Inferior parietal cortex (tissue), 1 donor: ENCODE results near the gene ZC3H10.
"Not testable (repeated sequence)": the region's sequence is repeated elsewhere in the genome, so short reads cannot be mapped to it uniquely, and the experiment has no call there.

Source experiments
- DNase-seq: peaks from one replicate; pipeline ENCODE4 v3.0.0-alpha.2; 2016; ENCODE audit errors: extremely low spot score

The ZC3H10 gene

GRCh38 chr12:56117778-56118687 is at the start of gene ZC3H10:
Gene ZC3H10, plus strand, starts transcription at chr12:56118266. Its CDS starts 2,297 bp downstream, at chr12:56120563.
- DNase-seq: peak; percentile 99

GRCh38 chr12:56071648-56072047 is 46.4 kb upstream of the ZC3H10 start:
- no peak for DNase-seq

GRCh38 chr12:56074396-56074795 is 43.7 kb upstream of the ZC3H10 start:
- DNase-seq: no peak

- not testable (repeated sequence) for DNase-seq
Measured at GRCh38 chr12:56077966-56078365, 40.1 kb upstream of the ZC3H10 start.

DNA sequence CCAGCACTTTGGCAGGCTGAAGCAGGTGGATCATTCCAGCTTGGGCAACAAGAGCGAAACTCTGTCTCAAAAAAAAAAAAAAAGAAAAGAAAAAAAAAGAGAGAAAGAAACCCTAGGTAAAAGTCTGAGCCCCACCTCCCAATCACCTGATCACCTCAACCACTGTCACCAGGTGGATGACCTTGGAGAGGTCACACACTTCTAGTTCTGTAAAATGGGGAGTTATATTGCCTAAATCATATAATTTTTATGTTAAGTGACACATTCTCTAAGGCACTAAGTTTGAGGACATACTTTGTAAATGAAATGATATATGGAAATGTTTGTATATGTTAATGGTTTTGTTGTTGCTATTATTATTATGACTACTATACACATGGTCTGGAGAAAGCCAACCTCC is 39.6 kb upstream of the ZC3H10 start:
- DNase-seq: no peak

GRCh38 chr12:56078931-56079722 is 38.9 kb upstream of the ZC3H10 start:
- peak; percentile 66 for DNase-seq

DNA sequence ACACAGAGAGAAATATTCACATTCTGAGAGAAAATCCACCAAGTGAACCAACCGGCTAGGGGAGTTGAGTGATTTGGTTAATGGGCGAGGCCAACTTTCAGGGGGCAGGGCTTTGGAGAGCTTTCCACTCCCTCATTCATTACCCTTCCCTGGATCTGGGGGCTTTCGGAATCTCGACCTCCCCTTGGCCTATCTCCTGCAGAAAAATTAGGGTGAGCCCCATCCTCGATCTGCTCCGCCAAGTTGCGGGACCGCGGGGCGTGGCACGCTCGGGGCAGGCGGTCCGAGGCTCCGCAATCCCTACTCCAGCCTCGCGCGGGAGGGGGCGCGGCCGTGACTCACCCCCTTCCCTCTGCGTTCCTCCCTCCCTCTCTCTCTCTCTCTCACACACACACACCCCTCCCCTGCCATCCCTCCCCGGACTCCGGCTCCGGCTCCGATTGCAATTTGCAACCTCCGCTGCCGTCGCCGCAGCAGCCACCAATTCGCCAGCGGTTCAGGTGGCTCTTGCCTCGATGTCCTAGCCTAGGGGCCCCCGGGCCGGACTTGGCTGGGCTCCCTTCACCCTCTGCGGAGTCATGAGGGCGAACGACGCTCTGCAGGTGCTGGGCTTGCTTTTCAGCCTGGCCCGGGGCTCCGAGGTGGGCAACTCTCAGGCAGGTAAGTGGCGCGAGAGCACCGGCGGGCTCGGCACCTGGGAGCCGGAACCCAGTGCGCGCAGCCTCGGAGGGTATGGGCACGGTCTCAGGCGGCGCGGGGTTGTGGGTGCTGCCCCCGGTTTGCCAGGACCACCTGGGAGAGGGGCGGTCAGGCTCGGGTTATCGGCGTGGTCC is 38.1 kb upstream of the ZC3H10 start, which contains the start of gene ERBB3:
ERBB3 (plus strand) TSS at position 443 of the 833 bp plus-strand sequence; CDS start at position 579, 136 bp downstream.
- peak; percentile 53 for DNase-seq

- no peak for DNase-seq
Measured at GRCh38 chr12:56080556-56081138, 37.4 kb upstream of the ZC3H10 start.

DNA sequence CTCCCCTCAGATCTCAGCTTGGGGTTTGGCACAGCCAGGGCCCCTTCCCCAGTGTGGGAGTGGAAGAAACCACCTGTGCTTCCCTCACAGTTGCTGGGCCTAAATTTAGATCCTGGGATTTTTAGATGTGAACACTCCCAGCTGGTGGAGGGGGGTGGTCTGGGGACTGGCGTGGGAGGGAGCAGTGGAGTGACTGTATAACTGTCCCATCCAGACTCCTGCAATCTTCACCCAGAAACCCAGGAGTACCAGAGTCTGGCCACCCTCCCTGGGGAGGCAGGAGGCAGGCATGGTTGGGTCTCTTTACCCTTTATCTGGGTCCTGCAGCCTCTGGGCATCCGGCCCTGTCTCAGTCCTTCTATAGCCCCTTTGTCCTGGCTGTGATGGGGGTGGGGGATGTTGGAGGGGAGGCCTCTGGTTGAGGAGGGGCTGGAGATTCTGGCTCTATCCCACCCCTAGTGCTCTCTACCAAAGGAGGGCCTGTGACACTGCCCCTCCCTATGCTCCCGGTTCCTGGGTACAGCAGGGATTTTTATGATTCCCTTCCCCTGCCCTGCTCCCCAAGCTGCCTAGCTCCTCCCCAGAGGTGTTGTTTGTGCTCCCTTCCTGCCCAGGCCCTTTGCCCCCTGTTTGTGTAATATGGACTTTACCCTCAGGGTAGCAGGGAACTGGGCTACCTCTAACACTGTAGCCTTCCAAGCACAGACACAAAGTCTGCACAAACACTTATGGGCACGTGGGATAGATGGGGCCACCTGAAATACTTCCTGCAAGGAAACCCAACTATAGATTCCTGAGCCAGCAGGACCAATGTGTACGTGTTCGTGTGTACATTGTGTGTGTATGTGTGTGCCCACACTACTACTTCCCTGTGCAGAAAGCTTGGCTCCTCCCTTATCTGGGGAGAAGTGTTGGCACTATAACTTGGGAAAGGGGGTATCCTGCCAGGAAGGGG is 36.4 kb upstream of the ZC3H10 start:
- DNase-seq: peak; percentile 36

- DNase-seq: no peak
Measured at GRCh38 chr12:56082382-56082781, 35.7 kb upstream of the ZC3H10 start.

DNA sequence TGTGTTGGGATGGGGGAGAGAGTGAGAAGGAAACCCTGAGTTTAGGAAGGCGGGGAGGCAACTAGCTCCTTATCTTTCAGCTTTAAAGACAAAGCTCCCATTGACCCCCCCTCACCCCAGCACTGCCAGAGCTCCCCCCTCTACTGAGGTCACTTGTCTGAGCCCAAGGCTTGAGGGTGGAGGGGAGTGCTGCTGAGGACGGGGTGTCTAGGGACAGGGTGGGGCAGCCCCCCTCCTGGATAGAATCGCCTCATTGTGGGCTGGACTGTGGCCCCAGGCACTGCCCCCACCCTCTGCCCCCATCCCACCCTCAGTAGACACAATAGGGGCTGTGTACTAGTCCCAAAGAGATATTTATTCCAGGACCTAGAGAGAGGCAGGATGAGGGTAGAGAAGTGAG is 35.1 kb upstream of the ZC3H10 start:
- DNase-seq: peak; percentile 73

DNA sequence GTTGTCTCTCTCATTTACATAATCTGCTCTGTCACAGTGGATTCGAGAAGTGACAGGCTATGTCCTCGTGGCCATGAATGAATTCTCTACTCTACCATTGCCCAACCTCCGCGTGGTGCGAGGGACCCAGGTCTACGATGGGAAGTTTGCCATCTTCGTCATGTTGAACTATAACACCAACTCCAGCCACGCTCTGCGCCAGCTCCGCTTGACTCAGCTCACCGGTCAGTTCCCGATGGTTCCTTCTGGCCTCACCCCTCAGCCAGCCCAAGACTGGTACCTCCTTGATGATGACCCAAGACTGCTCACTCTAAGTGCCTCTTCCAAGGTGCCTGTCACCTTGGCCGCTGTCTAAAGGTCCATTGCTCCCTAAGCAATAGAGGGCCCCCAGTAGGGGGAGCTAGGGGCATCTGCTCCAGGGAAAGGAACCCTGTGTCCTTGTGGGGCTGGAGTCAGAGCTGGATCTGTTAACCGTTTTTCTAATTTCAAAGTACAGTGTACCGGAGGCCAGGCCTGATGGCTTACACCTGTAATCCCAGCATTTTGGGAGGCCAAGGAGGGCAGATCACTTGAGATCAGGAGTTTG is 33.0 kb upstream of the ZC3H10 start:
- no peak for DNase-seq

DNA sequence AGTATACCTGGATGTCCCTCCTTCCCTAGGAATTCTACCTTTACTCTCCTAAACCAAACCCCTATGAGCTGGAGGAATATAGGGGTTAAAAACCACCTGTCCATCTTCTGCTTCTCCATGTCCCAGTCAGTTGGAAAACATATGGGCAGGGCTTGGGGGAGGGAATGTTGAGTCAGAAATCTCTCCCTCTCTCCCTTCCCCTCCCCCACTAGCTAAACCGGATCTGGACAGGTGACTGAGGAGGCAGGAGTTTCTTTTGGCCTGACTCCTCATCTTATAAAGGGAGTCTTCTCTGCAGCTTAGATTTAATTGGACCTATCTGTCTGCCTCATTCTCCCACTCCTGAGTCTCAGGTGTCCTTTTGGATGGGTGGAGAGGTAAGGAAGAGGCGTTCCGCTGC is 32.0 kb upstream of the ZC3H10 start:
- no peak for DNase-seq

- no peak for DNase-seq
Measured at GRCh38 chr12:56086608-56087007, 31.5 kb upstream of the ZC3H10 start.

DNA sequence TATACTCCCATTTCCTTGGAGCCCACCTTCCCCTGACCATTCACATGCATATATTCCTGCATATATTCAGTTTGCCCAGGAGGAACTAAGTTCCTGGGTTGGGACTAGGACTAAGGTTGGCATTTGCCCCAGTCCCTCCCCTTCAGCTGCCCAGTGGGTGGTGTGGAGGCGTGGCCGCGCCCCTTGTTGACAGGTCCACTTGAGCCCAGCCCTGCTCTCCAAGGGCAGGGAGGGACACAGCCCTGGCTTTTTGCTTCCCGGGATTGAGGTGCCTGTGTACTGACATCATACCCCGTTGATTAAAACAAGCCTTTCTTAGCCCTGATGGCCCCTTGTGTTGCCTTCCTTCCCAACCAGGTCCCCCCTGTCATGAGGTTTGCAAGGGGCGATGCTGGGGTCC is 30.8 kb upstream of the ZC3H10 start:
- no peak for DNase-seq

GRCh38 chr12:56097738-56098137 is 20.3 kb upstream of the ZC3H10 start:
- DNase-seq: no peak

- no peak for DNase-seq
Measured at GRCh38 chr12:56098592-56098991, 19.5 kb upstream of the ZC3H10 start.

DNA sequence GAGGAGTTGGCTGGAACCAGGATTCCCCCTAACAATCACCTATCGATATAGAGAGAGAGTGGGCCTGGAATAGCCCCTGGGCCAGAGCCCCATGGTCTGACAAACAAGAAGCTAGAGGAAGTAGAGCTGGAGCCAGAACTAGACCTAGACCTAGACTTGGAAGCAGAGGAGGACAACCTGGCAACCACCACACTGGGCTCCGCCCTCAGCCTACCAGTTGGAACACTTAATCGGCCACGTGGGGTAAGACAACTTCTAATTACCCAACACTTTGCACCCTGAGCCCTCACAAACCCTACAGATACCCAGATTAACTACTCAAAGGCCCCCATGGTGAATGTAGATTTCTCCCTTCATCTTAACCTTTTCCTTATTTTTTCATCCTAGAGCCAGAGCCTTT is 18.3 kb upstream of the ZC3H10 start:
- DNase-seq: no peak

DNA sequence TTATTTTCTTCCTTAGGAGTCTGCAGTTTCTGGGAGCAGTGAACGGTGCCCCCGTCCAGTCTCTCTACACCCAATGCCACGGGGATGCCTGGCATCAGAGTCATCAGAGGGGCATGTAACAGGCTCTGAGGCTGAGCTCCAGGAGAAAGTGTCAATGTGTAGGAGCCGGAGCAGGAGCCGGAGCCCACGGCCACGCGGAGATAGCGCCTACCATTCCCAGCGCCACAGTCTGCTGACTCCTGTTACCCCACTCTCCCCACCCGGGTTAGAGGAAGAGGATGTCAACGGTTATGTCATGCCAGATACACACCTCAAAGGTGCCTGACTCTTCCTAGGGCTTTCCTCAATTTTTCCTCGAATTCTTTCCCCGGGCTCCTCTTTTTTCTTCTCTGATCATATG is 17.0 kb upstream of the ZC3H10 start:
- no peak for DNase-seq

DNA sequence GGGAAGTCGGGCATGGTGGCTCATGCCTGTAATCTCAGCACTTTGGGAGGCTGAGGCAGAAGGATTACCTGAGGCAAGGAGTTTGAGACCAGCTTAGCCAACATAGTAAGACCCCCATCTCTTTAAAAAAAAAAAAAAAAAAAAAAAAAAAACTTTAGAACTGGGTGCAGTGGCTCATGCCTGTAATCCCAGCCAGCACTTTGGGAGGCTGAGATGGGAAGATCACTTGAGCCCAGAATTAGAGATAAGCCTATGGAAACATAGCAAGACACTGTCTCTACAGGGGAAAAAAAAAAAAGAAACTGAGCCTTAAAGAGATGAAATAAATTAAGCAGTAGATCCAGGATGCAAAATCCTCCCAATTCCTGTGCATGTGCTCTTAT is 15.4 kb upstream of the ZC3H10 start:
- DNase-seq: no peak
